ENCODE data around the gene HS3ST6.
A peak's percentile ranks its signal among the peaks of the same experiment; 100 is the strongest.
"Not testable (repeated sequence)": the region's sequence is repeated elsewhere in the genome, so short reads cannot be mapped to it uniquely, and the experiment has no call there.

HS3ST6 gene

GRCh38 chr16:1918351-1919326 is at the start of gene HS3ST6:
Gene HS3ST6 (minus strand): TSS chr16:1918415. CDS start chr16:1918323, 92 bp downstream.
- no peak for DNase-seq

GRCh38 chr16:1966460-1966859 is 48.2 kb upstream of the HS3ST6 start, which contains the start of gene RNF151:
Gene RNF151 (plus strand): TSS chr16:1966856. CDS start chr16:1966882, 26 bp downstream.
- no peak for DNase-seq

- DNase-seq: peak; percentile 31
Measured at GRCh38 chr16:1965396-1966001, 47.3 kb upstream of the HS3ST6 start.

- DNase-seq: peak; percentile 99
Measured at GRCh38 chr16:1964506-1965395, 46.5 kb upstream of the HS3ST6 start, which contains the start of gene RPS2. Gene RPS2 (minus strand): TSS chr16:1964826. CDS start chr16:1964625, 201 bp downstream.

- peak; percentile 55 for DNase-seq
Measured at GRCh38 chr16:1963806-1964505, 45.7 kb upstream of the HS3ST6 start.

GRCh38 chr16:1962161-1963153 is 44.2 kb upstream of the HS3ST6 start:
- DNase-seq: peak; percentile 26

- peak; percentile 59 for DNase-seq
Measured at GRCh38 chr16:1961651-1962067, 43.4 kb upstream of the HS3ST6 start.

GRCh38 chr16:1960665-1961630 is 42.7 kb upstream of the HS3ST6 start:
- DNase-seq: peak; percentile 76

- DNase-seq: peak; percentile 95
Measured at GRCh38 chr16:1959269-1960039, 41.2 kb upstream of the HS3ST6 start, which contains the start of gene NDUFB10. Gene NDUFB10 (plus strand): TSS chr16:1959538. CDS start chr16:1959625, 87 bp downstream.

GRCh38 chr16:1958715-1959268 is 40.6 kb upstream of the HS3ST6 start:
- DNase-seq: no peak

- not testable (repeated sequence) for DNase-seq
Measured at GRCh38 chr16:1958143-1958491, 39.9 kb upstream of the HS3ST6 start.

GRCh38 chr16:1957434-1958142 is 39.4 kb upstream of the HS3ST6 start:
- not testable (repeated sequence) for DNase-seq

- DNase-seq: no peak
Measured at GRCh38 chr16:1953734-1954133, 35.5 kb upstream of the HS3ST6 start.

GRCh38 chr16:1950559-1950958 is 32.3 kb upstream of the HS3ST6 start:
- DNase-seq: no peak

- no peak for DNase-seq
Measured at GRCh38 chr16:1950047-1950446, 31.8 kb upstream of the HS3ST6 start.

GRCh38 chr16:1949507-1949906 is 31.3 kb upstream of the HS3ST6 start:
- DNase-seq: no peak

GRCh38 chr16:1947369-1947670 is 29.1 kb upstream of the HS3ST6 start:
- no peak for DNase-seq
